SK-N-SH (cell line): ENCODE results near the gene SCRN1.

ENCODE experiments used
- CTCF ChIP-seq: fragments of 200-600 bp; sonication (generic); IDR thresholded peaks from 2 replicates; pipeline ENCODE4 v1.6.1; 2017; ENCODE audit warnings: antibody characterized with exemption, mild to moderate bottlenecking, moderate library complexity
- ELF1 ChIP-seq: IDR thresholded peaks from 2 replicates; pipeline ENCODE4 v1.4.0; 2012
- EP300 ChIP-seq, 2 experiments: IDR thresholded peaks; 2 replicates each; pipeline versions ENCODE4 v1.4.0 to v1.6.1; 2012; ENCODE audit warnings: borderline replicate concordance in 1 of 2, low read depth in 1 of 2, low read length in 1 of 2
- GATA2 ChIP-seq: sonication (generic); formaldehyde crosslinking; IDR thresholded peaks from 2 replicates; pipeline ENCODE4 v1.5.0; 2020; ENCODE audit warnings: mild to moderate bottlenecking, missing genetic modification reagents
- MAX ChIP-seq: IDR thresholded peaks from 2 replicates; pipeline ENCODE4 v1.4.0; 2012; ENCODE audit warnings: low read depth
- MXI1 ChIP-seq: IDR thresholded peaks from 2 replicates; pipeline ENCODE4 v1.6.1; 2012; ENCODE audit warnings: mild to moderate bottlenecking, low read depth, low read length, improper control_type of control experiment
- RCOR1 ChIP-seq: fragments of 150-350 bp; IDR thresholded peaks from 2 replicates; pipeline ENCODE4 v1.6.1; 2017; ENCODE audit warnings: antibody characterized with exemption, low read length
- SIN3A ChIP-seq: IDR thresholded peaks from 2 replicates; pipeline ENCODE4 v1.6.1; 2012; ENCODE audit warnings: low read depth, mild to moderate bottlenecking, low read length, moderate library complexity, borderline replicate concordance
- TCF12 ChIP-seq: IDR thresholded peaks from 2 replicates; pipeline ENCODE4 v1.4.0; 2012
- USF2 ChIP-seq: fragments of 150-350 bp; IDR thresholded peaks from 2 replicates; pipeline ENCODE4 v1.6.1; 2017; ENCODE audit warnings: antibody characterized with exemption, low read length, low read depth, borderline replicate concordance
- ZBTB33 ChIP-seq: IDR thresholded peaks from 2 replicates; pipeline ENCODE4 v1.4.0; 2012; ENCODE audit warnings: low read depth, borderline replicate concordance

GRCh38 chr7:29888006-29888405 is 101.6 kb downstream of the SCRN1 start:
- no peak for TF ChIP-seq MAX
- no peak for TF ChIP-seq SIN3A
- no peak for TF ChIP-seq CTCF
- no peak for TF ChIP-seq USF2
- TF ChIP-seq RCOR1, result no peak
- no peak for TF ChIP-seq ELF1
- no peak for TF ChIP-seq ZBTB33
- TF ChIP-seq TCF12, result no peak
- TF ChIP-seq GATA2, result no peak
- TF ChIP-seq MXI1, result no peak
- no peak for TF ChIP-seq EP300 (IDR thresholded peaks at IDR 0.05; ENCODE audit: borderline replicate concordance in 1 of 2, low read depth in 1 of 2, low read length in 1 of 2)
